Stimulated activated CD4-positive, alpha-beta T cell treated with anti-CD3 and anti-CD28 coated beads, Interleukin-15, amount 100 ng/mL, for 24 hours (primary cell): Measurements from ENCODE around the gene MAPKAP1.
A peak's percentile ranks its signal among the peaks of the same experiment; 100 is the strongest.

ENCODE experiments used
- DNase-seq: peaks from one replicate; pipeline ENCODE4 v3.0.0-alpha.2; 2020

Gene MAPKAP1

DNA sequence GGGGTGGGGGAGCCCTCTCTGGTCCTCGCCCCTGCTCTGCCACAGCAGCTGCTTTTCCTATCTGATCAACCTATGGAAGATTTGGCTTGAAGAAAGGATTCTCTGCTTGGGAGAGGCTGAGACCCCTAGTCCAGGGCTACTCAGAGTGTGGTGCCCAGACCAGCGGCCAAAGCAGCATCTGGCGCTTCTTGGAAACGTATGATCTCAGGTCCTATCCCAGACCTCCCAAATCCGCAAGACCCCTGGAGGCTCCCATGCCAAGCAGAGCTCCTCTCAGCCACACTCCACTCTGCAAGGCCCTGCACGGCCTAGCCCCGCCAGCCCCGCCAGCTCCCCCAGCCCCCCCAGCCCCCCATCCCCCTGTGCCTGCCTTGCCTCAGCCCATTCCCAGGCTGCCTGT, 263.6 kb downstream of the MAPKAP1 start:
- no peak for DNase-seq

DNA sequence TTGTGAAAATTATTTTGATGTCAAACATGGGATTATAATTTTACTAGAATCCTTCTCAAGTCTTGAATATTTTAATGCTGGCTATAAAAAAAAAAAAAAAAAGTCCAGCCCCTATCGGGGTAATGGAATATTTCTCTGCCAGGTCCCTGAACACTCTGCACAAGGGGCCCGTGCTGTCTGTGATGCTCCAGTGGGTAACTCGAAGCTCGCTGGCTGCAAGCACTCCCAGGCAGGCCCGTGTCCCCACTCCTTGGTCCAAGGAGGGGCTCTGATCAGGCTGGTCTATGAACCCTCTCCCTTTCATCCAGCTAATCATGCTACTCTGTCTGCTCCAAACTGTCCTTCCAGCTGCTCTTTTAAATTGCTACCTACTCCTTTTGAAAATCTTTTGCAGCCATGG, 264.6 kb downstream of the MAPKAP1 start:
- DNase-seq = no peak

DNA sequence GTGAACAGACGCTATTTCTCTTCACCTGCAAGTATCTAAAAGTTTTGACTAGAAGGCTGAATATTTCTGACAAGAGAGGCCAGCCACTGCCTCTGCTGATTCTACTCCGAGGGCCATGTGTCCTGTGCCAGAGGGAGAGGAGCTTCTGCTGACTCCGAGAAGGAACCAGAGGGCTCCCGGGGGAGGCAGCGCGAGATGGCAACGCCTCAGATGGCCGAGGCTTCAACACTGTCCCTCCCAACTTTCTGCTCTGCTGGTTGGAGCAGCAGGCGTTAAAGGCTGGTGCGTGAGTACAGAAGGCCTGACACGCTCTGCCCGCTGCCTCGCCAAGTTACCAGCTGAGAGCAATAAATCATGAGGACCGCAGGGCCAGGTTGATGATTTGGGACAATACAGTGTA, 266.6 kb downstream of the MAPKAP1 start:
- no peak for DNase-seq

DNA sequence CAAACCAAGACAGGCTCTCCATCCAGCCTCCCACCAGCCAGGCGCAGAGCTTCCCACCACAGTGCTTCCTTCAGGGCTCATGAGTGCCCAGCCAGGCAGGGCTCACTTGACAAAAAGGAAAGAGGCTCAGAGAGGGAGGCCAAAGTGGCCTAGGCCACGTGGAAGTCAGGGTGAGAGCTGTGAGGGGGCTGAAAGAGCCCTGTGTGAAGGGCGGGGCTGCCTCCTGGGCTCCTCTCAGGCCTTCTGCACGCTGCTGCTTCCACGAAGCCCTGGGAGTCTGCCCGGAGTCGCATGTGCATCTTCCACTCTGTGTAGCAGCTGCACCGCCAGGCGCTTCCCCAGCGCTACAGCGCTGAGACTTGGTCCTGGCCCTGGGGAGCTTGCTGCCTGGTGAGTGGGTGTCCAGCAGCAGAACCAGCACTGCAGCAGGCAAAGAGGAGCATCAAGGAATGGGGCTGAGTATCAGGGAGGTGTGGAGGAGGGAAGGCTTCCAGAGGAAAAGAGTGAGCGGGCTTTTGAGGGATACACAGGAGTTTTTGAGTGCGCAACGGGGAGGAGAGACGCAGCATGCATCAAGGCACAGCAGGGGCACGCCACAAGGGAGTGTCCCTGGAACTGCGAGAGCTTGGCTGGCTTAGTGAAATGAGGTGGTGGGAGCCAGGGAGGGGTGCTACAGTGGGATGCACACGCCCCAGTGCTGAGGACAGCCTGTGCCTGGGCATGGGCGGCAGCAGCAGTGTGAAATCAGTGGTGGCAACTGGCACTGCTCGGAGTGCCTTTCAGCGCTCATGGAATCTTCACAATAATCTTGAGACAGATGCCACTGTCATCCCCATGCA, 267.4 kb downstream of the MAPKAP1 start:
- no peak for DNase-seq

DNA sequence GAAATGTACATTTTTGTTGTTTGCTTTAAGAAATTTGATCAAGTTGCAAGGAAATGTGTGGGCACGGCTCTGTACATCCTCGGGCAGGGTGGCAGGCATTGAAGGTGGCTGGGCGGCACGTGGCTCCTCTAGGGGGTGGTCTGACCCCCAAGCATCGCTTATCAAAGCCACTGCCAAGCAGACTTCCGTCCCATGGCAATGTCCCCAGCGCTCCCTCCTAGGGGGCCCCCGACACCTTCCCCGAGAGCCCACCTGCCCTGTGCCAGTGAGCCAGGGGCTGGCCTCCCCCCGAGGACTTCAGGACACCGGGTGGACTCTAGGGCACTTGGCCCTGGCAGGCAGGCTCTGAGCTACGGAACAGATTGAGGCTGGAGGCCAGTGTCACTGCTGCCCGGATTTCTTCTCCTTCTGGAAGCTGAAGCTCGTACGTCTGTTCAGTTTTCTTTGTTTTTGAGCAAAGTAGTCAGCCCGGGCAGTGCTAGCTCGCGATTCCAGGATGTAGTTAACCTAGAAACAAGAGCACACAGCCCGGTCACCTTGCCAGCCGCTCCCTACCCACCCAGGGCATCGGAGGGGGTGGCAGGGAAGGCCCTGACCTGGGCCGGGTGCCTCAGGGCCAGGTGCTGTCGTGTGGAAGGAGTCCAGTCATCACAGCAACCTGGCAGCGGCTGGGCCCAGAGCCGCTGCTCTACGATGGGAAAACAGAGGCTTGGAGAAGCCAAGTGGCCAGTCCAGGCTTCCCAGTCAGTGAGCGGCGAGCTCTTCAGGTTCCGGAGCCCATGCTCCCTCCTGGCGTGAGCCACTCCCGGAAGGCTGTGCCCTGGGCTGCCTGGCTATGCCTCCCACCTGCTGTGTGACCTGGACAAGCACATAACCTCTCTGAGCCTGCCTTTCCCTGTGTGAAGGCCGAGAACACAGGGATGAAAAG, 268.2 kb downstream of the MAPKAP1 start:
- DNase-seq = no peak

DNA sequence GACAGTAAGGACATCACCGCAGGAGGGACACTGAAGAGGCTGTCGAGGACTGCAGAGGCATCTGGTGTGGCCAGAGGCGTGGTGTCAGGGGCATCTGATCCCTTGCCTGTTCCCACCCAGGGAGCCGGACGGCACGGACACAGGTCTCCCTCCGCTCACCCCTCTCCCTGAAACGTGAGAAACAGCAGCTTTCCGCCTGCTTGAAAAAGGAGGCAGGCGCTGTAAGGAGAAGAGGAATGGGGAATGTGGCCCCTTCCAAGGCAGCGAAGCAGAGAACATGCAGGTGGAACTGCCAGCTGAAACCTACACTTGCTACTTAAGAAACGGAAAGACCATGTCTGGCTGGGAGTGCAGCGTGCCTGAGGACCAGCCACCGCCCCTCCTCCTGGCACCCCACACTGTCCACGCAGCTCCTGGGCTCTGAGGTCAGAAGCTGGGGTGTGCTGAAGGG, 269.2 kb downstream of the MAPKAP1 start:
- DNase-seq = no peak

DNA sequence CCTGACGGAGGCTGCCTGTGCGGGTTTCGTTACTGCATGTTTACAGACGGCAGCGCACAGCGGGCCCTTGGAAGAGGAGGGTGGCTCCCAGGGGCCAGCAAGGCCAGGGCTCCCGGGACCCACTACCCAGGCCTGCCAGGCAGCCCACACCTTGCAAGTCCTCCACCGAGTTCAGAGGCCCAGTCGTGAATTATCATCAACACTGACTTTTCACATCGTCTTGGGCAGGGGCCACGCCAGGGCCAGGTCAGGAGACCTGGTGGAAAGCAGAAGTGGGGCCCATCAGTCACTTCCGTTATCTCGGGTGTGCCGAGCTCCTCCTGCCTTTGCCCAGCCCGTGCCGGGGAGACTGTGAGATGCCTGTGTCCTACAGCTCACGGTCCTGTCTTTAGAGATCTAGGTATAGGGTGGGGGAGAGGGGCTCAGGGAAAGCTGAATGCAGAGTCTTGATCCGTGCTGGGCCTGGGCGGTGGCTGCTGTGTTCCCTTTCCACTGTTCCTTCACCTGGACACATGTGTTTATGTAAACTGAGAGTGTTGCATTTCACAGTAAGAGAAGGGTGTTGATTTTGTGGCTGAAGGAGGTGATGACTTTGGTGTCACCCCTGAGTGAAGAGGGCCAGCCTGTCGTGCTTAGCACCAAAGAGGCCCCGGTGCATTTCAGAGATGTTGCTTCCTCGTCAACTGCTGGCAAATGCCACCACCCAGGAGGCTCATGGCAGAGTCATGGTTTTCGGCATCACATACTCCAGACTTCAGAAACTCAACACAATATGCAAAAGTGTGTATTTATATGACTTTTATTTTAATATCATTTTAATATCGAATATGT, 270.2 kb downstream of the MAPKAP1 start:
- DNase-seq = no peak

DNA sequence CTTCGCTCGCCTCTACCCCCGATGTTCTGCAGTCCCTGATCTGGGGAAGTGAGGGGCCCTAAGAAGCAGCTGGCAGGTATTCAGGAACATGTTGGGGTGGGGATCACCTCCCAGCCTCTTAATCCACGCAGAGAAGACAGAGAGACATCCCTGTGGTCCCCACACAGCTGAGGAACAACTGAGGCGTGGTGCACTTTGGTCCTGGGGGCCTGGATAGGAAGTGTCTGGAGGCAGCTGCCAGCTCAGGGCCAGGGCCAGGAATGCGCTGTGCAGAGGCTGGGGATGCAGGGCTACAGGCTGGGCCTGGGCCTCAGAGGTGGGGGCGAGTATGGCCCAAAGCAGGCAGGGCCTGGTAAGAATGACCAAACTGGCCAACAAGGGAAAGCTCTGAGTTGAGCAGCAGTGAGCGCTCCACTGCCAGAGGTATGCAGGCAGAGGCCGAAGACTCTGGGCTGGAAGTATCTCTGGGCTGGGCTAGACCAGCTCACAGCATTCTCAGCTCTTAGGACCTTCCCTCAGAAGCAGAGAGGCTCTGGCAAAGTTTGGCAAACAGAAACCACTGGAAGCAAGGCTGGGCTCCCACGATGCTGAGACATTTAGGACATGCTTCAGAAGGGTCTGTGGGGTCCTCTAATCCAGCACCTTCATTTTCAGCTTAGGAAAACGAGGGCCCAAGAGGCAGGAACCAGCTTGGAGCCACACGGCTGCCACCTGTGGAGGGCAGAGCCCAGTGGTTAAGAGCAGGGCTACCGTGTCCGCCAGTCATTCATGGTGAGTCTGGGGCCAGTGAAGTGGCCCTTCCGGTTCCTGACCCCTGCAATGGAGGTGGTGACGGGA, 271.0 kb downstream of the MAPKAP1 start:
- no peak for DNase-seq

DNA sequence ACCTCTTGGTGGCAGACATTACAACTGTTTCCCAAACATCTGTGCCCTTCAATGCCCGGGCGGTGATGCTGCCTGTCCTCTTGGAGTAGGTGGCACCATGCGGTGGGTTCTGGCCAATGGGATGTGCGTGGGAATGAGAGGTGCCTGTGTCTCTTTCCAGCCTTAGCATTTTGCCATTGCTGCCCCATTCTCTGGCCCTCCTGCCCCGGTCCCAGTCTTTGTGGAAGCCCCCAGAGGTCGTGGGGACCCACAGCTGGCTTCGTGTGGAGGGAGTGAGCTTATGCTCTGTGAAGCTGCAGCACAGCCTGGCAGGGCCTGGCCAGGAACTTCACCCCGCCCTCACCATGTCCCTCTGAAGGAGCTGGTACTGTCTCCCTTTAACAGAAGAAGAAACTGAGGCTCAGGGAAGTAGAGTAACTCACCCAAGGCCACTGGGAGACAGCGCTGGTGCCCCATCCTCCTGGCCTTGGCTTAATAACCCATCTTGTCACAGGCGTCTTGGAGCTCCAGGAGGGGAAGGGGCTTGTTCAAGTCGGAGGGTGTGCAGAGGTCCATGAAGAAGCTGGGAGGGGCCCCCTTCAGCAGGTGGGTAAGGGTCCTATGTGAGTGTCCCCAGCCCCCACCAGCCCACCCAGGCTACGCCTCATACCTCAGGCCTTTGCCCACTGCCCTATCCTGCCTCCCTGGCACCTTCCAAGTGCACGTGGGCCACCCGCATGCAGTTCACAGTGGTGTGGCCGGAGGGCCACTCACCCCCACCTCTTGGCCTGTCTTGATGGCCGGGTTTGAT, 271.8 kb downstream of the MAPKAP1 start:
- DNase-seq = no peak

DNA sequence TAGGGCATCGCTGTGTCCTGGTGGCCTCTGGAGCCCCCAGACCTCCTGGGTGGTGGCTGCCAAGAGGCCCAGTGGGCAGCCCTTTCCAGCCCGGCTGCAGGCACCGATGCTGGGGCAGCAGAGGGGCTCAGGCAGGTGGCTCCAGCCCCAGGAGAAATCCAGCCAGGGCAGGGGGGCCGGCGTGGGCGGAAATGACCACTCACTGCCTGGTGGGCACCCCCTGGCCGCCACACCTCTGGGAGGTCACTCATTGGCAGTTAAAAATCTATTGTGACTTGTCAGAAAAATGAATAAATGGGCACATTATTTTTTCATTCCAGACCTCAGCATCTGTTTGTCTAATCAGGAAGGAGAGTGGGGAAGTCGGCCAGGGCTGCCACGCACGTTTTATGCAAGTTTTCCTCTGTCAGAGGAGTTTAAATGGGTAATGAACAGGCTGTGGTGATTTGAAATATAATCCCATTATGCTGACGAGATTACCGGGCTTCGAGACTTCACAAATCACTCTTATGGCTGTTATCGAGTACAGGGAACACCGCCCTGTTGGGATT, 273.5 kb downstream of the MAPKAP1 start:
- no peak for DNase-seq

DNA sequence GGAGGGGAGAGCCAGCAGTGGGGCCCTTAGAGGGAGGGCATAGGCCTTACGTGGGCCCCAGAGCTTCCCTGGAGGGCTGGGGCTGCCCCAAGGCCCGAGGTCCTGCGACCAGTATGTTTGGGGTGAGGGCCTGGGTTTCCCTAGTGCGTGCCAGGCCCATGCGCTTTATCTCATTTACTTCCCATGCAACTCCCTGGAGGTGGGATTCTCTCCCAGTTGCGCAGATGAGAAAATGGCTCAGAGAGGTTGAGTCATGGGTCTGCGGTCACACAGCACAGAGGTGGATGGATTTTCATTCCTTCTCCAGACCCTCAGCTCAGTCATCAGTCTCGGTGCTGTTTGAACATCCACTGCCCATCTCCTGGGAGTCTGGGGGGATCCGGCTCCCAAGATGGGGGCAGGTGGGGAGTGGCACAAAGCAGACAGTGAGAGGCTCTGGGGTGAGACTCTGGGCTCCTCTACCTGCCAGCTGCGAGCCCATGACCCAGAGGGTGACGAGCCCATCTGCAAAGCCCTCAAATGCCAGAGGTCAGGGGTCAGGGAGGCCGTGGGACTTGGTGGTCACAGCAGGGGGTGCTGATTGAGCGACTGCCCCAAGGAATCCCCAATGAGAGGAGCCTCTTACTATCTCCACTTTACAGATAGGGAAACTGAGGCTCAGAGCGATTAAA, 274.2 kb downstream of the MAPKAP1 start:
- no peak for DNase-seq

DNA sequence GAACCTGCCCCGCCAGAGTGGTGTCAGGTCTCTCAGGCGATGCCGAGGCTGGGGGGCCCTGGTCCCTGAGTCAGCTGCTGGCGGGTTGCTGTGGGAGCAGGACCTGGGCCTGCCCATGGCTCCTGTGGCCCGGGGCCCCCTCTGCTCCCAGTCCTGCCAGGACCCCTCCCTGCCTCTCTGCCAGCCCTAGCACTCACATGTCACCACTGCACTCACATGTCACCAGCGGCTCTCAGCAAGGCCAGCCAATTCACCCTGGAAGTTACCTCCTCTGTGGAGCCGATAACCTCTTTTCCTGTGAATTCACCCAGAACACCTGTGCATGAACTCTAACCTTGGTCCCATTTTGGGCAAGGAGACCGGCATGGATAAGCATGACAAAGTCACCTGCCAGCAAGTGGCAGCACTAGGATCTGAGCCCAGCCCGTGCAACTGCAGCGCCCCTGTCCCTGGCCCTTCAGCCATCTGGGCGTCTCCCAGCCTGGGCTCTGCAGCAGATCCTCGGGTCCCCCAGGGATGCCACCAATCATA, 275.2 kb downstream of the MAPKAP1 start:
- DNase-seq = no peak

DNA sequence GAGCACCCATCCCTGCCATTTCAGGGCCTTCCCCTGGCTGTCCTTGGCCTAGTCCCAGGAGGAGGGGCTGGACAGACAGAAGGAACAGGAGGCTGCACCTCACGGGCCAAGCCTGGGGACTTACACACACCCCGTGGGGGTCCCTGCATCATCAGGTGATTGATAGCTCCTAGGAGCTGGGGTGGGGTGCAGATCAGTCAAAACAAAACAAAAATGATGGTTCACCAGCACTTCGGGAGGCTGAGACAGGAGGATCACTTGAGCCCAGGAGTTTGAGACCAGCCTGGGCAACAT, 276.0 kb downstream of the MAPKAP1 start:
- no peak for DNase-seq

DNA sequence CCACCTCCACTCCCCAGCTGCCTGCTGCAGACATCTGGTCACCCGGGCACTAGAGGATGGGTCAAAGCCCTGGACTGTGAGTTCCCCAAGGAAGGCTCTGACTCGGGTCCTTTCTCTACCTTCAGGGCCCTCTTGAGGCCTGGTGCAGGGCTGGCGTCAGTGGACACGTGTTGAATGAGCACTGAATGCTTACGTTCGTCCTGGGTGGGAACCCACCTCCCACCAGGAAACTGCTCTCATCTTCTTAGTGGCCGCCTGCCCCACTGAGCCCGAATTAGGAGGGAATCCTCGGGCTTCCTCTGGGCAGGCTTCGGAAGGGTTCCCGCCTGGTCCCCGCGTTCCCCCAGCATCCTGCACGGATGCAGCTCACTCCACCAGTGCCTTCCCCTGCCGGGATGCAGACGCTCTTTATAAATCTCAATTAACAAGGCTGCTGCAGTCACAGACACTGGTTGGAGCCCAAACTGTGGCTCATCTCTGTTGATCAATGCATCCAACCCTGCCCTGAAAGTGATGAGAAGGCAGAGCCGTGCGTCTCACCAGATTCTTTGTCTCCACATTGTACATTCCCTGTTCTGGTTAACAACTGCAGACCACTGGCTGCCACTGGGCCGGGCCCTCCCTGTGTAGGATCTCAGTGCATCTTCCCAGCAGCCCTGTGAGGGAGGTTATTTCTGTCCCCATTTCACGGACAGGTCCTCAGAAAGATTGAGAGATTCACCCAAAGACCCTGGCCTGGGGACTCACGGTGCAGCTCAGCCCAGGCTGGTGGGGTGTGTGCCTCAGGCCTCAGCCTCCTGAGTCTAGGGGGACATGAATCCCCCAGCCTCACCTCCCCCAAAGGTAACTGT, 276.6 kb downstream of the MAPKAP1 start:
- DNase-seq = no peak

DNA sequence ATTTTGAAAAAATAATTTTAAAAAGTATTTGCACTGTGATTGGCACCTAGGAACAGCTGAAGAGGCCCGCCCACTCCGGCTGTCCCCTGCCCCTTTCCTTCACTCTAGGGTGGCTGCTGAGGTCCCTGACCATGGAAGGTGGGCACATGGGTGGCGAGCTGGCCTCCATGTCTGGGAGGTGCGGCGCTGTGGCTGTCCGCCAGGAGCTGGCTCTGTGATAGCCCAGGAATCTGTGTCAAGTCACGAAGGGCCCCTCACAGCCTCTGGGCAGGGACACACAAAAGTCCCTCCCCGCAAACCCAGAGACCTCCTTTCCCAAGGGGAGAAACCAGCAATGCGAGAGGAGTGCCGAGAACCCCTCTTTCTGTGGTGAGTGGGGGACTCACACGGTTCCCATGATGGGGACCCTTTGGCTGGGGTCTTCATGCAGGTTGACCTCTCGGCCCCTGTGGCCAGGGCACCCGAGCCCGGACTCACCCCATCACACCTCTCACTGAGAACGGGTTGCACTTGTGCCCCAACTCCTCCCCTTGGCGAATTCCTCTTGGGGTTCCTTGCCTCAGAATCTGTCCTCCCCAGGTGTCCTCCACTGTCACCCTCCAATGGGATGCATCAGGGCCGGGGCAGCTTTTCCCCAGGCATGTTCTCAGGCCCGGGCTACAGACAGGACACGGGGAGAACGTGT, 277.4 kb downstream of the MAPKAP1 start:
- no peak for DNase-seq

DNA sequence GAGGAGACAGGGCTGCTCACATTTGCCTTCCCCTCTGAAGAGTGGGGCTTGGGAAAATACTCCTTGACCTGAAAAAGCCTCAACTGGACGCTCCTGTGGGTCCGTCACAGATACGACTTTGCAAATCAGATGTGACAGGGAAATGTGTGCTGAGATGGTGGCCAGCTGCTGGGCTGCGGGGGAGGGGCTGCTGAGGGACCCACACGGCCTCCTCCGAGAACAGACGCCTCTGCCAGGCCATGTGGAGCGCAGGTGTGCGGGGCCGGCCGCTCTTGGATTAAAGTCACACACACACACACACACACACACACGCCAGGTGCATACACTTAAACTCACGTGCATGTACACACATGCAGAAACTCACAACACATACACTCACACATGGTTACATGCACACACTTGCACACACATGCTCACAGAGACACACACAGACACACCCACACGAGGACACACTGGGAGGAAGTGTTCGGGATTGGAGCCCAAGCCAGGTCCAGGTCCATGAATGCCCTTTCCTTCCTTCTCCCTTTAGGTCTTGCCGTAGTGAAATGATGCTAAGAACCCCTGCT, 278.0 kb downstream of the MAPKAP1 start:
- no peak for DNase-seq

DNA sequence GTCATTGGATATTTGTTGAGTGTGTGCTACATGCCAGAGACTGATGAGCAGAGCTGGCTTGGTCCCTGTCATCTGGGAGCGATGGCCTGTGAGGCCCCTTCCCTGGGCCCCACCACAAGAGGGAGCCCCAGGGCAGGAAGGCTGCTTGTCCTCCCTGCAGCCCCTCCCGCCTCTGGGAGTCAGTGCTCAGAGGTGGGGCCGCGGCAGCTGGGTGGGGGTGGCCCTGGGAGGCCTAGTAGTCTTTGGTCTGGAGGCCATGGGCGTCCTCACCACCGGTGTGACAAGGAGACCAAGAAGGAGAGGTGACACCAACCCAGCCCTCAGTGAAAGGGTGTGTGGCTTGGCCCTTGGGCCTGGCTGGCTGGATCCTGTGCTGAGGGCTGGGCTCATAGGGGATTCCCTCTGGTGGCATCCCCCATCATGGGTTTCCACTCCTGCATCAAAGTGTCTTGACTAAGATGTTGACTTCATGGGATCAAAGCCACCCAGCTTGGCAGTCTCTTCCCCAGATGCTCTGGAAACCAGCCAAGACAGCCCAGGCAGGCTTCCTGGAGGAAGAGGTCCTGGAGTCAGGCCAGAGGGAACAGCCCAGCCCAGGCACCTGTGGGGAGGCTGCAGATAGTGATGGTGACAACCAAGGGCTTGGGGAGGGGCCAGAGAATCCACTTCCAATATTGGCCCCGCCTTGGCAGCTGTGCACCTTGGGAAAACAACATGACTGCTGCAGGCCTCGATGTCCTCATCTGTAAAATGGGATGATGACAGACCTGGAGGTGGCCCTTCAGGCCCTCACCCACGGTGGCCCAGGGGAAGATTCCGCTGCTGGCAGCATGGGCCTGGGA, 278.7 kb downstream of the MAPKAP1 start:
- DNase-seq = peak; percentile 44
